ENCODE data around the gene ZNF22. TPM values are rescaled to one million over a fixed set of nuclear protein-coding genes. Genes with fewer than 3 reads are reported as not detected.

The ZNF22 gene
- total and polyA plus RNA-seq, 2 experiments from 2014 or later, result 22.1 to 31.3 TPM

DNA sequence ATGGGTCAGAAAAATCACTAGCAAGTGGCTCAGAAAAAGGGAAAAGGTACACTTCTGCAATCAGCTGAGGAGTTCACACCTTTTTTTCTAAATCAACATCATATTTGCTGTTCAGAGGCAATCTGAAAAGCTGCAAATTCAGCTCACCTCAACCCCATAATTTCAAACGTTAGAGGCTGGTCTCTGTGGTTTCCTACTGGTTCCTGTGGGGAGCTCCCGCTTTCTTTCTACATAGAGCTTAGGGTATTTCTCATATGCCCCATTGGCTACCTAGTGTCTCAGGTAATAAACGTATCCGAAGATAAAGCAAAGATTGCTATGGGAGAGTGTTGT, 5.2 kb upstream of the ZNF22 start:
- H3K9me3 ChIP-seq (ENCODE audit: low read depth), result no peaks in the 10 kb centered on the region
- no peak for DNase-seq (ENCODE audit: low read depth in 1 of 2, low spot score in 1 of 2)
- TF ChIP-seq, protein P1, sequence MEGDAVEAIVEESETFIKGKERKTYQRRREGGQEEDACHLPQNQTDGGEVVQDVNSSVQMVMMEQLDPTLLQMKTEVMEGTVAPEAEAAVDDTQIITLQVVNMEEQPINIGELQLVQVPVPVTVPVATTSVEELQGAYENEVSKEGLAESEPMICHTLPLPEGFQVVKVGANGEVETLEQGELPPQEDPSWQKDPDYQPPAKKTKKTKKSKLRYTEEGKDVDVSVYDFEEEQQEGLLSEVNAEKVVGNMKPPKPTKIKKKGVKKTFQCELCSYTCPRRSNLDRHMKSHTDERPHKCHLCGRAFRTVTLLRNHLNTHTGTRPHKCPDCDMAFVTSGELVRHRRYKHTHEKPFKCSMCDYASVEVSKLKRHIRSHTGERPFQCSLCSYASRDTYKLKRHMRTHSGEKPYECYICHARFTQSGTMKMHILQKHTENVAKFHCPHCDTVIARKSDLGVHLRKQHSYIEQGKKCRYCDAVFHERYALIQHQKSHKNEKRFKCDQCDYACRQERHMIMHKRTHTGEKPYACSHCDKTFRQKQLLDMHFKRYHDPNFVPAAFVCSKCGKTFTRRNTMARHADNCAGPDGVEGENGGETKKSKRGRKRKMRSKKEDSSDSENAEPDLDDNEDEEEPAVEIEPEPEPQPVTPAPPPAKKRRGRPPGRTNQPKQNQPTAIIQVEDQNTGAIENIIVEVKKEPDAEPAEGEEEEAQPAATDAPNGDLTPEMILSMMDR (IDR thresholded peaks at IDR 0.05; ENCODE audit: low read depth, low read length), result no peak
- H3K27me3 ChIP-seq, result no peaks in the 10 kb centered on the region
- H3K4me1 ChIP-seq (ENCODE audit: low read depth), result peaks cover 22% of the 10 kb centered on the region
- peak overlapping the region; percentile 98 for H3K27ac ChIP-seq
- no peak overlapping the region for H3K4me3 ChIP-seq
- peaks cover 2% of the 10 kb centered on the region for H3K36me3 ChIP-seq

DNA sequence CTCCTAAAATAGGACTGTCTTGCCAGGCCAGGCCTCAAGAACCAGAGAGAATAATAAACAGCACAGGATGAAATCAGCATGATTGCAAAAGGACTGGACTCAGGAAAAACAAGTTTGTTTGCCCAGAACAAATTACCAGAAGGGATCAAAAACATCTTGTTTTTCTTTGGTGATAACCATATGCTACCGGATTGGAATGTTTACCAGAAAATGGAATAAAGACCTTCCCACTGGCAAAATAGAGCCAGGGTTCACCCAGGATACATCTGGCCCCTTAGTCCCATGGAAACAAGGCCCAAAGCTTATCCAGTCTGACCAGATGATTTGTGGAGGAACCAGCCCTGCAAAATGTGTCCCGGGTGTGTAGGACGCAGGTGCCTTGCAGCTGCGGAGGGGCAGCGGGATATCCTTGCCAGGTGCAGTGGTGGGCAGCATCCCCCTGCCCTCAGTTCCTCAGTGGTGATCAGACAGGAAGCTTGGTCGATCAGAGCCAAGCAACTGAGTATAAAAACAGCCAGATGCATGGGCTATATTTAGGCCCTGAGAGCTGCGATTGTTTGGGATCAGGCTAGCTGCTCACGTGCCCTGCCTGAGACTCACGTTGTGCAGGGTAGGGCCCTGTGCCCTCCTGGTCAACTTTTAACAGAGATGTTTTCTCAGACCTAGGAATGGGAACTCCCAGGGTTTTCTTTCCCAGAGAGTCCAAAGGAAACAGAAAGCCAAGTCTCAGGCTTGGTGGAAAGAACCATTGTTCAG, 4.6 kb upstream of the ZNF22 start:
- peak; percentile 72 to 80 for DNase-seq (ENCODE audit: low read depth in 1 of 2, low spot score in 1 of 2)
- Histone ChIP-seq H3K27me3 (no peaks in the 10 kb centered on the region), H3K4me3 (no peak overlapping the region), H3K9me3 (ENCODE audit: low read depth) (no peaks in the 10 kb centered on the region), H3K4me1 (ENCODE audit: low read depth) (peaks cover 23% of the 10 kb centered on the region), H3K36me3 (peaks cover 2% of the 10 kb centered on the region), H3K27ac (peak overlapping the region; percentile 98)
- TF ChIP-seq, protein P1 (IDR thresholded peaks at IDR 0.05; ENCODE audit: low read depth, low read length), result no peak

DNA sequence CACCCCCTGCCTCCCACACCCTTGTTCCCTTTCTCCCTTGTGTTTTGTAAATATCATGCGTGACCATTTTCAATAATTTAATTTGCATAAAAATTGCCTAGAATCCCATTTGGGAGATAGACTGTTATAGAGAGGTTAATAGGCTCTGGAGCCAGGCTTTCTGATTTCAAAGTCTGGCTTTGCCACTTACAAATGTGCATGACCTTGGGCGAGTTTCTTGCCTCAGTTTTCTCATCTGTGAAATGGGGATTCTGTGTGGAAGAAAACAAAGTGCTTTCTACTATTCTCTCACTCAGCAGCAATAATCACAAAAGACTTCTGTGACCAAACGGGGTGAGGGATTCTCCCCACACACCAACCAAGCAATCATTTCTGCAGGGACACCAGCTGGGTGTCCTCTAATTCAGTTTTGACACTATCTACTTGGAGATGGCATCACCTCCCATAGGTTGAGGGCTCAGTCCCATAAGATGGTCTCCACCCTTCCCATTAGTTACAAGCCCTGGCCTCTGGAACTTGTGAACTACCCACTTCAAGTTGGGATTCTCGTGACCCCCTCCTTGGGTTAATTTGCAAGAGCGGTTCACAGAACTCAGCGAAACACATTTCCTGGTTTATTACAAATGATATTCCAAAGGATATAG, 3.5 kb upstream of the ZNF22 start:
- TF ChIP-seq, protein P1 (IDR thresholded peaks at IDR 0.05; ENCODE audit: low read depth, low read length), result no peak
- Histone ChIP-seq H3K4me3 (no peak overlapping the region), H3K27me3 (no peaks in the 10 kb centered on the region), H3K27ac (peak overlapping the region; percentile 98), H3K9me3 (ENCODE audit: low read depth) (no peaks in the 10 kb centered on the region), H3K36me3 (peaks cover under 1% of the 10 kb centered on the region), H3K4me1 (ENCODE audit: low read depth) (peaks cover 23% of the 10 kb centered on the region)
- DNase-seq (ENCODE audit: low read depth in 1 of 2, low spot score in 1 of 2), result no peak

DNA sequence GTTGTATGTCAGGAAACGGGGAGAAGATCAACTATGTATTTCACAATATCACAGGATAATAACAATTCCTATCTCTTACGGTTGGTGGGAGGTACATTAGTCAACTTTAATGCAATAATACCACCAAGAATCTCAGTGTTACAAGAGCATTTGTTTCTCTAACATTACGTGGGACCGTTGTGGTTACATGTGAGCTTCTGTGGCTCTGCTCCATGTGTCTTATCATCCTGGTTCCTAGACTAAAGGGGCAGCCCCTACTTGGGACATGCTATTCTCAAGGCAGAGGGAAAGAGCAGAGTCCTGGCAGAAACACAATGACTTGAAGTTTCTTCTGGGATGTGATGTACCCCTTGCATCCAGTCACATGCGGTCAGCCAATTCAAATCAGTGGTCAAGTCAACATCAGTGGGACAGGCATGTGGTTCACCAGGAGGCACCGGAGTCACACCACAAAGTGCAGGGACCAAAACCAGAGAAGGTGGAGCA, 2.5 kb upstream of the ZNF22 start:
- Histone ChIP-seq H3K36me3 (no peaks in the 10 kb centered on the region), H3K4me1 (ENCODE audit: low read depth) (peaks cover 23% of the 10 kb centered on the region), H3K9me3 (ENCODE audit: low read depth) (no peaks in the 10 kb centered on the region), H3K27me3 (no peaks in the 10 kb centered on the region), H3K27ac (no peak overlapping the region), H3K4me3 (no peak overlapping the region)
- TF ChIP-seq, protein P1 (IDR thresholded peaks at IDR 0.05; ENCODE audit: low read depth, low read length), result no peak
- DNase-seq (ENCODE audit: low read depth in 1 of 2, low spot score in 1 of 2), result peak in 1 of 2 donors; percentile 97

DNA sequence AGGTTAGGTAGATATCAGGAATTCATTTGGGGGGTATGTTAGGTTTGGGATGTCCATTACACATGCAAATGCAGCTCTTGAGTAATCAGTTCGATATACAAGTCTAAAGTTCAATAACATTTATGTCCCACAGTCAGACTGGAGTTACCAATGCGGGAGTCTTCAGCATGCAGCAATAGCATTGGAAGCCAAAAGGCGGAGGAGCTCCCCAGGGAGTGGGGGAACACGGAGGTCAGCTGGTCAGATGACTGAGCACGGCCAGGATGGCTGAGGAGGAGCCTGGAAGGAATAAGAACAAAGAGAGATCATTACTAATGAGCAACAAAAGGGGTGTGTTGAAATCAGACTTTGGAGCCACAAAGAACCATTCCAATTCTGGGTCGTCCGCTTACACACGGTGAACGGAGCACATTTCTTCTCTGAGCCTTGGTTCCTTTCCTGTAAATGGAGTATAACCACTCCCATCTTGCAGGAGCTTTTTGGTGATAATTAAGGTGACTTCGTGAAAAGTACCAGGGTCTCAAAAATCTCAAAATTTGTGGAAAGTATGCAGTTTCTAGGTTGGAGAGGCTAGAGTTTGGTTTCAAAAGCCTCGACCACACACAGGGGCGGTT, 478 bp upstream of the ZNF22 start:
- H3K27me3 ChIP-seq, result no peaks in the 10 kb centered on the region
- H3K27ac ChIP-seq, result peak overlapping the region; percentile 93
- H3K36me3 ChIP-seq, result no peaks in the 10 kb centered on the region
- peak in 1 of 2 donors; percentile 90 for DNase-seq (ENCODE audit: low read depth in 1 of 2, low spot score in 1 of 2)
- TF ChIP-seq, protein P1 (IDR thresholded peaks at IDR 0.05; ENCODE audit: low read depth, low read length), result no peak
- H3K9me3 ChIP-seq (ENCODE audit: low read depth), result no peaks in the 10 kb centered on the region
- H3K4me1 ChIP-seq (ENCODE audit: low read depth), result peaks cover 23% of the 10 kb centered on the region
- H3K4me3 ChIP-seq, result peak overlapping the region; percentile 51
